GM18519 (cell line): ENCODE measurements around the gene PRELID3B.
"Not testable (repeated sequence)": the region's sequence is repeated elsewhere in the genome, so short reads cannot be mapped to it uniquely, and the experiment has no call there.

Experiments
- ATAC-seq: cut with Tn5 transposase; IDR thresholded peaks from one replicate; pipeline ENCODE4 v1.9.1; 2021; ENCODE audit warnings: mild to moderate bottlenecking, moderate library complexity; ENCODE audit not compliant: unreplicated experiment, low FRiP score

Gene PRELID3B

GRCh38 chr20:59011874-59012157, 30.8 kb downstream of the PRELID3B start:
- ATAC-seq = not testable (repeated sequence)

GRCh38 chr20:59010995-59011873, 31.4 kb downstream of the PRELID3B start:
- ATAC-seq = no peak

- no peak for ATAC-seq
These were observed 32.1 kb downstream of the PRELID3B start for GRCh38 chr20:59010321-59010994.

- ATAC-seq = no peak
These were observed 33.8 kb downstream of the PRELID3B start for GRCh38 chr20:59008715-59009336.

GRCh38 chr20:59007665-59008511, 34.7 kb downstream of the PRELID3B start:
- no peak for ATAC-seq

GRCh38 chr20:59006864-59007664, 35.5 kb downstream of the PRELID3B start, which contains the start of gene CTSZ:
CTSZ (minus strand) TSS chr20:59007254; CDS start chr20:59007128, 126 bp downstream.
- ATAC-seq = no peak

DNA sequence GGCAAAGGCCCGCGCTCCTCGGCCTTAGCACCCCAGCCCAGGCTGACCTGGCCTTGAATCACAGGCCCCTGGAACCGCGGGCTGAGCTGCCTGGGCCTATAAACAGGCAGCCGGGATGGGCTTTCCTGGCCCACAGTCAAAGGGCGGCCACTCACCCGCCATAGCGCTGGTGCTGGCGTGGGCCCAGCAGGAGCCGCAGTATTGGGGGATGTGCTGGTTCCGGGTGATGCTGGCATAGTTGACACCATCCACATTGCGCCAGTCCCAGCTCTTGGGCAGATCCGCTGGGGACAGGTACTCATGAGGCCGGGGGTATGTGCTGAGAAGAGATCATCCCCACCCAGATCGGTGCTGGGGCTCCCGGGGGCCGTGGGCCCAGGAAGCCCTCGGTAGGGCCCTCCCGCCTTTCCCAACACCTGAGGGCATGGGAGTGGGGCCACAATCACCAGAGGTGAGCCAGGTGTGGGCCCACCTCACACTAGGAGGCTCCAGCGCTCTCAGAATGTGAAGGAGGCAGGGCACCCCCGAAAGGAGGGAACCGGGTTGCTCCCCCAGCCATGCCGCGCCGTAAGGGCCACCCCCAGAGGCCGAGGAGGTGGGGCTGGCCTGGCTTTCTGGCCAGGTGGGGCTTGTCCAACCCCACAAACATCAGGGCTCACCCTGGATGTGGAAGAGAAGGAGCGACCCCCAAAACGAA, 36.3 kb downstream of the PRELID3B start:
- ATAC-seq = no peak

DNA sequence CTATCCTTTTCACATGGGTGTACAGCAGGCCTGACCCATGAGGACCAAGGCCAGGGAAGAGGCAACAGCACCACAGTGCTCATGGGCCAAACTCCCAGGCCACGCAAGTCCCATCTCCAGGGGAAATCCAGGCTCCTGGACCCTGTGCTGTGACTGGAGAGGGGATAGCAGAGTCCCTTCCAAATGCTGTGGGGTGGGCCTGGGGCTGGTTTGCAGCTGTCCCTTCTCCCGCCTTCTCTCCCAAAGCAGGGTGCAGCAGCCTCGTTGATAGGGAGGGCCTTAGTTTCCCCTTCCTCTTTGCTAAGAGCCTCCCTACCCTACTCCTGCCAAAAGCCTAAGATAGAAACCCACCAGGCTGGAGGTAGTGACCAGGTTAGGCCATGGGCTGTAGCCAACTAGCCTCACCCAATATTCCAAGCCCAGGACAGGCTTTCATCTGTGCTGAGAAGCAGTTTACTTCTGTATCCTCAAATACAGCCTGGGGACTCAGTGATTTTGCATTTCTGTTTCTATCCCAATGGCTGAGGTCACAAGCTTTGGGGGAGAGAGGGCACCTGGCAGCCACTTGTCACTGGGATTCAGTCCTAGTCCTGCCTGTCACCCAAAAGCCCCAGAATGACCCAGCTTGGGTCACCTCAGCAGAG, 36.9 kb downstream of the PRELID3B start:
- ATAC-seq = no peak

GRCh38 chr20:59004763-59005522, 37.6 kb downstream of the PRELID3B start:
- peak; percentile 36 for ATAC-seq

DNA sequence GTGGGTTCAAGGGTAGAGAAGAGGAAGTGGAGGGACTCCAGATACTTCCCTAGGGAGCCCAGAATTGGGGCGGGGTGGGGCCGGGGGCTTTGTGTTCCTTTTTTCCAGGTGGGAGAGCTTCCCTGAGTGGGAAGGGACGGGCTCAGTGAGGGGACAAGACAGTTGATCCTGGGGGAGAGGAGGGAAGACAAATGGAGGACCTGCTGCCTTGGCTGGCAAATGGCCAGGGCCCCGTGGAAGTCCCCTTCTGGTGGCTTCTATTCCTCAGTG, 38.2 kb downstream of the PRELID3B start:
- no peak for ATAC-seq

DNA sequence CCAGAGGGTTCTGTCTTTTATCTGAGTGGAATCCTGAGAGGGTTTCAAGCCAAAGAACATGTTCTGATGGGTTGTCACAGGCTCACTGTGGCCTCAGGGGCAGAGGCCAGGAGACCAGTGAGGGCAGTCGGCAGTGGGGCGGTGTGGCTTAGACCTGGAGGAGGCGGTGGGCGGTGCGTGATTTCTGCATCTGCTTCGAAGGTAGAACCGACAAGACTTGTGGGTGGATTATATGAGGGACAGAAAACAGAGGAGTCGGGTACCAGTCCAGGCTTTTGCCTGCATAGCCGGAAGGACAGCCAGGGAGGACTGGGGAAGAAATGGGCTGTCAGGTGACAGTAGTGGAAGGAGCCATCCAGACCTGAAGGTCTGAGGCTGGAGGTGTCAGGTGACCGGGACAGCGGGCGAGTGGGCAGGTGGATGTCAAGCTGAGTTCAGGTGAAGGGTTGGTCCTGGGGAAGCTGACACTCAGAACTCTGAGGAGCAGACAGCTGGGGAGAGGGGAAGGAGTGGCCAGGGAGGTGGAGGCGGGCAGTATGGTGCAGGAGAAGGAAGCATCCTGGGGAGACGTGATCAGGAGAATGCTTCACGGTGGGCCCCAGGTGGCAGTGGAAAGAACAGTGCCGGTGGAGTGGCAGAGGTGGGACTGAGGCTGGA, 38.6 kb downstream of the PRELID3B start:
- ATAC-seq = no peak

DNA sequence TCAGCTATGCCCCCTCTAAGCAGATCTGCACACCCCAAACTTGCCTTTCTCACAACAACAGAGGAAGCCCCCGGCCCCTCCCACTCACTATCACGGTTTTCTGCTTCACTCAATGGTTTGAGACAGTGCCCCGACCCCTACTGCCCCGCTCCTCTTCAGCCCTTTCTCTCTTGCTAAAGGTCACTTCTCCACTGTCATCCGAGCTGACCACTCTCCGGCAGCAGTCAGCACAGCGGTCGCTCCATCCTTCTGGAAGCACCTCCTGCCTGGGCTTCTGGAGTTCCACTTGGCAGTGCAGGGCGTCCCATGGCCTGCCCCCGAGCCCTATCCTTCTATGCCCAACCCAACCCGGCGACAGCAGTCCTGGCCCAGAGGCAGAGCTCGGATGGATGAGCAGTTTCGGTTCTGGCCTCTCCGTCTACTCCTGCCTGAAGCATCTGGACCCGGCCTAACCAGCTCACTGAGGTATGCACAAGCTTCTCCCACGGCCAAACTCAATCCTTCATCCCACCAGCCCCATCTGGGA, 39.6 kb downstream of the PRELID3B start:
- ATAC-seq = no peak

DNA sequence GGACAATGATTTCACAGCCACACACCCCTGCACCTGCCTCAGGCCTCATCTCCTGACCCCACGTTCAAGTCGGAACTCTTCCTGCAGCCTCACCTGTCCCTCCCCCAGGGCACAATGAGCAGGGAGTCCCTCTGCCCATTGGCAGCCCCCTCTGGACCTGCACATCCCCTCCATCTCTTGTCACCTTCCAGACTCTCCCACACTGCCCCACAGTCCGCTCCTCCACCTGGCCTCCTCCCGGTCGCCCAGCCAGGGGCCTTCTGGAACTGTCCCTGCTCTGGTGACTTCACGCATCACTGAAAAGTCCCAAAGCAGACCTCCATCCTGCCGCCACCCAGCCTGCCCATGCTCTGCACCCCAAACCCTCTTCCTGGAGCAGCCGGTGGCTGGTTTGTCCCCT, 40.2 kb downstream of the PRELID3B start:
- no peak for ATAC-seq

- no peak for ATAC-seq
These were observed 41.0 kb downstream of the PRELID3B start for GRCh38 chr20:59001449-59002171.

- ATAC-seq = no peak
These were observed 41.5 kb downstream of the PRELID3B start for GRCh38 chr20:59001068-59001448.

DNA sequence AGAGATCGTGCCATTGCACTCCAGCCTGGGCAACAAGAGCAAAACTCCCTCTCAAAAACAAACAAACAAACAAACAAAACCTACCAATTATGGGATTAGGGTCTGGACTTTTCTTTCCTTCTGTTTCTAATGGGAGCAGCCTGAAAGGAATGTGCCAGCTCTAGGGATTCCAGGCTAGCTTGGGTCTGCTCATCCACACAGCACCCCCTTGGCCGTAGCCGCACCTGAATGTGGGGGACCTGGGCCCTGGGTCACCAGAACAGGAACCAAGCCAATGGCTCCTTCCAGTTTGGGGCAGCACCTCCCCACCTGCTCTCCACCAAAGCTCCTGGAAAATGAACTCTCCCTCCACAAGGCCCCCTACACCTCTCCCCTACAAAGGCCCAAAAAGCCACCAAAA, 42.3 kb downstream of the PRELID3B start:
- ATAC-seq = no peak

DNA sequence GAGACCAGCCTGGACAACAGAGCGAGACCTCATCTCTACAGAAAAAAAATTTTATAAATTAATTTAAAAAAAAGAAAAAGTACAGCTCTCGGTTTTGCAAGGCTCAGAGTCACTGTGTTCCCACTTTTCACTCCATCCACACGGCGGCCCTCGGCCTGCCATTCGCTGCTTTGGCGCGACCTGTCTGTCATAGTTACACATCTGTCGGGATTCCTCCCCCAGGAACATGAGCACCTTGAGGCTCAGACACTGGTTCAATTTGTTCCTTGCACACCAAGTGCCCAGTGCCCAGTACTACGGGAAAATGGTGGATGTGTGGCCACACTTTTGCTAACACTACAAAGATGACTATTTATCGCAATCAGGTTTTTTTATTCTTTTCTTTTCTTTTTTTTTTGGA, 43.9 kb downstream of the PRELID3B start:
- ATAC-seq = no peak
